ENCODE measurements around the gene CHCHD1. TPM values are rescaled to one million over a fixed set of nuclear protein-coding genes. Genes with fewer than 3 reads are reported as not detected.

Gene CHCHD1
- total RNA-seq, 1 experiment from 2014 or later, result 44.1 TPM

- POLR2A ChIA-PET (ENCODE audit: unreplicated experiment), result interaction anchor here (0.6 kb wide), 1 partner anchor 15 kb away, joined by 3 read pairs; no protein-coding TSS in a partner anchor
- CTCF ChIA-PET, result no interaction called here
- H4K20me1 ChIP-seq (ENCODE audit: insufficient read depth), result peaks cover 18% of the 10 kb centered on the region
- H3K9me2 ChIP-seq (ENCODE audit: insufficient read depth), result no peaks in the 10 kb centered on the region
- peaks cover 32% of the 10 kb centered on the region for H3F3A ChIP-seq (ENCODE audit: insufficient read depth, low read depth)
- H3K36me3 ChIP-seq (ENCODE audit: low read depth), result 0 out of 2 replicates have a peak, but pooled peaks cover 23% of the 10 kb centered on the region
- peak overlapping the region; percentile 99 for H3K4me2 ChIP-seq
- BruUV-seq (replicated peaks), result no TSS peak
- DNase-seq, result no peak
- no peak overlapping the region for H3K27ac ChIP-seq
- H3K4me1 ChIP-seq (replicated peaks; ENCODE audit: insufficient read depth), result peaks cover 9% of the 10 kb centered on the region; the same call in 1 of the 2 replicates
- H3K27me3 ChIP-seq (ENCODE audit: insufficient read depth, low read depth), result no peaks in the 10 kb centered on the region
- peak overlapping the region; percentile 90 for H3K4me3 ChIP-seq
- no peaks in the 10 kb centered on the region for H3K9me3 ChIP-seq (ENCODE audit: insufficient read depth, low read depth)
- peaks cover 4% of the 10 kb centered on the region; the same call in 1 of the 2 replicates for H3K79me2 ChIP-seq (ENCODE audit: low read depth)
- intact Hi-C loops (cut with micrococcal nuclease; ENCODE audit: unreplicated experiment), result no loop called here
- H2AFZ ChIP-seq, result peak overlapping the region; percentile 91; the same call in 1 of the 2 replicates
- TF ChIP-seq EZH2 (IDR thresholded peaks at IDR 0.05; ENCODE audit: low read depth) (no peak), CTCF (conservative IDR thresholded peaks at IDR 0.05) (no peak)
Measured at GRCh38 chr10:73810358-73810734, 28.5 kb downstream of the CHCHD1 start.

GRCh38 chr10:73810735-73811465 is 29.1 kb downstream of the CHCHD1 start:
- peak in 1 of 2 experiments; percentile 37 for DNase-seq
- H3K9me2 ChIP-seq (ENCODE audit: insufficient read depth), result no peaks in the 10 kb centered on the region
- H3K27me3 ChIP-seq (ENCODE audit: insufficient read depth, low read depth), result no peaks in the 10 kb centered on the region
- peak overlapping the region; percentile 90 for H3K4me3 ChIP-seq
- no TSS peak for BruUV-seq (replicated peaks)
- ChIA-PET CTCF (no interaction called here), POLR2A (ENCODE audit: unreplicated experiment) (interaction anchor here (0.6 kb wide), 1 partner anchor 15 kb away, joined by 3 read pairs; no protein-coding TSS in a partner anchor)
- TF ChIP-seq EZH2 (IDR thresholded peaks at IDR 0.05; ENCODE audit: low read depth), result no peak
- TF ChIP-seq CTCF (conservative IDR thresholded peaks at IDR 0.05), result no peak
- peak overlapping the region; percentile 91 for H2AFZ ChIP-seq
- 0 out of 2 replicates have a peak overlapping the region, but pooled peaks have one; percentile 38 for H3K27ac ChIP-seq
- intact Hi-C loops (cut with micrococcal nuclease; ENCODE audit: unreplicated experiment), result loop anchor here (1.0 kb wide), 1 partner anchor 26 kb away; the partner anchor contains the start of gene ZSWIM8
- H4K20me1 ChIP-seq (ENCODE audit: insufficient read depth), result peaks cover 21% of the 10 kb centered on the region
- peaks cover 23% of the 10 kb centered on the region; the same call in 1 of the 2 replicates for H3K36me3 ChIP-seq (ENCODE audit: low read depth)
- peak overlapping the region; percentile 99 for H3K4me2 ChIP-seq
- H3K4me1 ChIP-seq (replicated peaks; ENCODE audit: insufficient read depth), result peaks cover 9% of the 10 kb centered on the region; the same call in 1 of the 2 replicates
- peaks cover 4% of the 10 kb centered on the region; the same call in 1 of the 2 replicates for H3K79me2 ChIP-seq (ENCODE audit: low read depth)
- H3F3A ChIP-seq (ENCODE audit: insufficient read depth, low read depth), result peaks cover 38% of the 10 kb centered on the region
- H3K9me3 ChIP-seq (ENCODE audit: insufficient read depth, low read depth), result no peaks in the 10 kb centered on the region

- H2AFZ ChIP-seq, result no peak overlapping the region
- DNase-seq, result no peak
- BruUV-seq (replicated peaks), result no TSS peak
- peaks cover 9% of the 10 kb centered on the region; the same call in 1 of the 2 replicates for H3K4me1 ChIP-seq (replicated peaks; ENCODE audit: insufficient read depth)
- H3K27me3 ChIP-seq (ENCODE audit: insufficient read depth, low read depth), result no peaks in the 10 kb centered on the region
- H3K36me3 ChIP-seq (ENCODE audit: low read depth), result peaks cover 25% of the 10 kb centered on the region
- CTCF ChIA-PET, result no interaction called here
- POLR2A ChIA-PET (ENCODE audit: unreplicated experiment), result interaction anchor here (0.8 kb wide), 1 partner anchor 1221 kb away, joined by 25 read pairs; no protein-coding TSS in a partner anchor
- H4K20me1 ChIP-seq (ENCODE audit: insufficient read depth), result peaks cover 30% of the 10 kb centered on the region
- H3F3A ChIP-seq (ENCODE audit: insufficient read depth, low read depth), result peaks cover 54% of the 10 kb centered on the region
- no peaks in the 10 kb centered on the region for H3K9me2 ChIP-seq (ENCODE audit: insufficient read depth)
- no peaks in the 10 kb centered on the region for H3K9me3 ChIP-seq (ENCODE audit: insufficient read depth, low read depth)
- peaks cover 4% of the 10 kb centered on the region; the same call in 1 of the 2 replicates for H3K79me2 ChIP-seq (ENCODE audit: low read depth)
- peak overlapping the region; percentile 14; the same call in 1 of the 2 replicates for H3K27ac ChIP-seq
- peak overlapping the region; percentile 34; the same call in 1 of the 2 replicates for H3K4me2 ChIP-seq
- TF ChIP-seq CTCF (conservative IDR thresholded peaks at IDR 0.05) (no peak), EZH2 (IDR thresholded peaks at IDR 0.05; ENCODE audit: low read depth) (no peak)
- no peak overlapping the region for H3K4me3 ChIP-seq
- intact Hi-C loops (cut with micrococcal nuclease; ENCODE audit: unreplicated experiment), result no loop called here
Measured at GRCh38 chr10:73812657-73813056, 30.8 kb downstream of the CHCHD1 start.
